Measurements from ENCODE around the gene ACADL.

The ACADL gene

DNA sequence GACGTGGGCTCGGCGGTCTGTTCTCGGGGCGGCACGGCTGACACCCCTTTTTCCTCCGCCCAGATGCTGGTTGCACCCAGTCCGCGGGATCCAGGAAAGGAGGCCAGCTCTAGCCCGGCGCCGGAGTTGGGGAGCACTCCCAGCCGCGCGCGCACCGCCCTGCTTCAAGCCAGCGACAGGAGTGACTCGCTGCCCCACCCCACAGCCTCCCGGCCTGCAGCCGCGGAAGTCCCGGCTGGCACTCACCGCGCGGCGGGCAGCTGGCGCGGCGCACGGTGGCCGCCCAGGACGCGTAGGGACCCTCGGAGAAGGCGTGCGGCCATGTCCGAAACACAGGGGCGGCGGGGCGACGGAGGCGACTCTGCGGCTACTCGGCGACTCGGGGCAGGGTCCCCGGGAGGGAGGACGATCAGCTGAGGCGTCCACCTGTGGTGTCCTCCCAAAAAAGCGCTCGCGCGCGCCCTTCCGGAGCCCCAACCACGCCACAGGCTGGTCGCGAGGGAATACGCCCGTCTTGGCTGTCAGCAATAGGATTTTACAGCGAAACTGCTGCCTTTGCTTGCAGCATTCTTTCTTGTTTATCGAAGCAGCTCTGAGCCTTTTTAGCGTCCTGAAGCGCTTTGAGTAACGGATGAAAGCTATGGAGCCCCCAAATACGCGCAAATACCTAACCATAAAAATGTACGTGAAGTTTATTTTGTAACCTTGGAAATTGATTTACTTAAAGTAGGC lies at the start of gene ACADL:
Gene ACADL, minus strand, starts transcription at position 507 of the 732 bp plus-strand sequence. Its CDS starts 184 bp downstream, at position 323.
- no peak for DNase-seq (ENCODE audit: low read depth)

DNA sequence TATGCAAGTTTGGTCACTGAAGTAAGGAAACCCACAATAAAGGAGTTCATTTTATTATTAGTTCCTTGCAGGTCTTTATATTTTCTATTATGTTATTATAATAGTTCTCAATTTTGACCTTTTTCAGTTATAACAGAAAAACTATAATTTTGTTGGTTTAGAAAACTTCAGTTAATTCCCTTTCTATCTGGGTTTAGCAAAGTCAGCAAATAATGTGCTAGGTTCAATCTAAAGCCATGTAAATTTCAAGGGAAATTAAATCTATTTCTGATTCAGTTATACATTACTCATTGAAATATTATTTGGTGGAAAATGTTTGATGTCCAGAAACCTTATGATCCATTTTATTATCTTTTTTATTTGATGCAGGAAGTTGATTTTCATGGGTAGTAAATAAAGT lies 46.1 kb upstream of the ACADL start:
- DNase-seq (ENCODE audit: low read depth), result no peak

DNA sequence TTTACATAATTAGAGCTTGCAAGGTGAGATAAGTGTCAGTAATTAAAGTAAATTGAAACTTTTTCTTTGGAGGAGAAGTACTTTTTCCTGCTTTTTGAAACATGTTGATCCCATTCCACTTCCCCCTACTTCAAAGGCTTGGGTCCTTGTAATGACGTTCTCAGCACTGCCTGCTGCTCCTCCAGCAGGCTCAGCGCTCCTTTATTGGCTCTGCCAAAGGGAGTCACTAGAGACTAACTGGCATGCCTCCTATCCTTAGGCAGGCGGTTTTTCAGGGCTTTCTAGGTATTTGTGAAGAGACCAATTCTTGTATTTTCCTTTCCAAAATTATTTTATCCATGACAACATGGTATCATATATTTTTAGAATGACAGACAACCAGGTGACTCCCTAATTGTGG lies 43.9 kb upstream of the ACADL start:
- DNase-seq (ENCODE audit: low read depth), result no peak

DNA sequence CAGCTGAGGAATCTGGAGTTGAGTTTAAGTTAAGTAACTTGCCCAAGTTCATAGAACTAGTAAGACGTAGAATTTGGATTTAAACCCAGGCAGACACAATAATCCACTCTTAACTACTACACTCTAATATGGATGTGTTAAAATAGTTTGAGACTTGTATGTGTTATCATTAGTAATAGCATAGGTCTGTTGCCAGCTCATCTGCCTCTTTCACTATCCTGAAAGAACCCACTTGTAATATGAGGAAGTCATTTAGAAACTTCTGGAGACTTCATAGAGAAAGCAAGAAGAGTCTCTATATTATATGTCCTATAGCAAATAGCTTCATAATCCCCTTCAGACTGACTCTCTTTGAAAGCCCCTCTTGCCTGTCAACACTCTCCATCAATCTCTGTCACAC lies 43.0 kb upstream of the ACADL start:
- DNase-seq (ENCODE audit: low read depth), result no peak

DNA sequence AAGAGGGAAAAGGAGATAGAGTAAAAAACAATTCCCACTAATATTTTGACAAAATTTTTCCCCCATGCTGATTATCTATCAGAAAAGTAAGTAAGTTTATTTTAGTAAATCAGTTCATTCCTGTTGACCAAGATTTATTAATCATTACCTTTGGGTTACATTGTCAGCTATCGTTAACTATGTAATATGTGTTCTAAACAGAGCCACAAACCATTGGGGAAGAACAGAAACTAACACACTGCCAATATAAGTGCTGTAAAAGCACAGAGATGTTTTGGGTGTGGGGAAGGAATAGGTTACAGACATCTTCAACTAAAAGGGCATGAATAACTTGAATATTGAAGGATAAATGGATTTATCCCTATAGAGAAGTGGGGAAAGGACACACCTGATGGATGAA lies 42.5 kb upstream of the ACADL start:
- DNase-seq (ENCODE audit: low read depth), result no peak

DNA sequence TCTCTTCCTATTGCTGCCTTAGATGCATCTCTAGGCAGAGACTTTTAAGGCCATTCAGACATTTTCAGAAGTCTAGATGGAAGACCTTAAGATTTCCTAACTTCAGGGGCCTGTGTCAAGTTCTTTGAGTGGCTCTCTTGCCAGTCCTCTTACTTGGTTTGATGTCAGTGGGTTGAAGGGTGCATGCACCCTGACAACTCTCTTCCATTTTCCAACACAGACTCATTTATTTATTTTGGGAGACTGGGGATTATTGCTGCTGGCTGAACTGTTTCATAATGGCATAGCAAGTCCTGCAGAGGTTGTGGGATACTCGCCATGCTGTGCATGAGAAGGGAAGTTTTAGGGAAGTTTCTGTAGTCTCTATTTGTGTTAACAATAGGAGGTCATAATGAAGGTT lies 39.0 kb upstream of the ACADL start:
- no peak for DNase-seq (ENCODE audit: low read depth)

DNA sequence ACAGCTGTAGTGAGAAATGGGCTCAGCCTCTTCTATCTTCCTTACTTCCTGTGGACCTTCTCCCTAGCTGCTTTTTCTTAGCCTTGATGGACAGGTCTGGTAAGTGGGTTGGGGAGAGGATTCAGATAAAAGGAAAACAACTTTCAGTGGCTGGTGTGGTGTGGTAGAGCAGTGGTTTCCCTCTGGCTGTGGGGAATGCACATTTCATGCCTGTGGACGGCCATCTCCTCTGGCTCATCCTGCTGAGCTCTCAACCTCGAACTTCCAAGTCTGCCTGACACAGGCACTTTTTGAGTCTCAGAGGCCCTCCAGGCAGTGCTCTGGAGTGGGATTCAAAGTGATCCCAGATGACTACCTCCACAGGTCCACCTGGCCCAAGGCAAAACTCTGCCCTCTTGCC lies 38.6 kb upstream of the ACADL start:
- DNase-seq (ENCODE audit: low read depth), result no peak

DNA sequence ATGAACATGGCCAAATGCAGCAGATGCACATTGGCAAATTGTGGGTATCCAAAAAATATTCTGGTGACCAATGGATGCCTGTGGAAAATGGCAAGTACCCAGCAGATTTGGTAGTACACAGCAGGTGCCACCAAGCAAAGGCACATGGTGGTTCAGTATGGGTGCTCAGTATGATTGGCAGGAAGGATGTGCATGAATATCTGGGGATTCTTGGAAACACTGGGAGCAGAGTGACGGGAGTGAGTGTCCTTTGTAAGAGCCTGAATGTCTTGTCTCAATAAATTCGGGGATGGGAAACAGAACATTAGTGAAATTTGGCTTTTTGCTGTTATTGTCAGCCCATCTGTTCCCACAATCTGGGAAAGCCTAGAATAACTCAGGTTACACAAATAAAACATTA lies 36.8 kb upstream of the ACADL start:
- no peak for DNase-seq (ENCODE audit: low read depth)

DNA sequence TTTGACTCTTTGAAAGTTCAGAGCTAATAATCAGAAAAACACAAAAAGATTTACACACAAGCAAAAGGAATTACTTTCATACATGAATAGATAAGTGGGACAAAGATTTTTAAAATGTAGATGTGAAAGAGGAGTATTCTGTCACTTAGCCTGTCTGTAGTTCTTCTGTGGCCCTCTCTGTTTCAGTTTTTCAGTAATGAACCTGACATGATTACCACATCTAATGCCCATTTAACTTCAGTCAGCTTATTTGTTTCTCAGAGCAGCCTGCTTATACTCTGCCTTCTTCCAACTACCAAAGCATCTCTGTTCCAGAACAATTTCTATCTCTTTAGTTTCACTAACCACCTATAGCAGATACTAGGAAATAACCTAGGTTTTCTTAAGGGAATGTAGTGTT lies 34.4 kb upstream of the ACADL start:
- DNase-seq (ENCODE audit: low read depth), result no peak

DNA sequence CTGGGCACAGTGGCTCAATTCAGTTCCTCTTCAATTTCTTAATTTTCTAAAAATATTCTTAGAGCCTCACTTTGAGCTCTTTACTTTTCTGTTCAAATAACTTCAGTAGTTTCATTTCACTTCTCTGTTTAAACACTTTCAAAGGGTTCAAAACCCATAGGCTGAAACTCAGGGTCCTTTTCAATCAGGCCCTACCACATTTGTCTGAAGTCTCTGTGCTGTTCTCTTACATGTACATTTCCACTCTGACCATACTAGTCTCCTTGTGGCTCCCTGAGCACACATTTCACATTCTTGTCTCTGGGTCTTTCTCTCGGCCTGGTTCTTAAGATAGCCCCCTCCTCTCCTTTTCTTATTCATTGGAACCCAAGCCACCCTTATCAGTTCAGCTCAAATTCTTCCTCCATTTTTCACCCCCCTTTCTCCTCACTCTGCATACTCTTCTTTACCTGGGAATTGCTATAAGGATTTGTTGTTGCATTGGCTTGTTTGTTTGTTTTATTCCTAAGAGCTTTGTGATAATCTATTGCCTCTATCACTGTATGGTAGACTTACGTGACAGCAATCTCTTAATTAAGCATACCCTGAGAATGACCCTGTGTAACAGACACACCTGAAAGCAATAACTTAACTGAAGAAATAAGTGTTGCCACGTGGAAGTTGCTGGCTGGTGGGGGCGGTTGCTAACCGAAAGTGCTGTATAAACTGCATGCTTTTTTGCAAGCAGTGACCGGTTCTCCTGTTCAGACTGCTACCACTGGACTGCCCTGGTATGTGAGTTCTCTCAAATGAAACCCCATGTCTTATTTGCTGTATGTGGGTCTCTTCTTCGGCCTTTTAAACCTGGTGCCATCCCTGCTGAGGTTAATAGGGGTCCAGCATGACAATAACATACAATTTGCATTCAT lies 27.7 kb upstream of the ACADL start:
- DNase-seq (ENCODE audit: low read depth), result no peak

DNA sequence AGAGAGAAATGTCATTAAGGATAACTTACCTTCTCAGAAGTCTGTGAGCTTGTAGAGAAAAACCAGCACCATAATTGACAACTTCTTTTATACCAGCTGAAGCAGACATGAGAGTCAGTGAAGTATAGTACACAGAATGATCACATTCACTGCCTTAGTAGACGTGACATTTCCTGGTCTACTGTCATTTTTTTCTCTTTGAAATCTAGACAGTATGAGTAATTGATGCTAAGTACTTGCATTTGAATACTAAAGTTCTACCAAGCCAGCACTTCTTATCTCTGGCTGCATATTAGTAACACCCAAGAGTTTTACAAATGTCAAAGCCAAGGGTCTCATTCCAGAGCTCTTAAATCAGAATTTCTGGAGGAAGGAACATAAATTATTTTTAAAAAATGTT lies 25.4 kb upstream of the ACADL start:
- DNase-seq (ENCODE audit: low read depth), result no peak

DNA sequence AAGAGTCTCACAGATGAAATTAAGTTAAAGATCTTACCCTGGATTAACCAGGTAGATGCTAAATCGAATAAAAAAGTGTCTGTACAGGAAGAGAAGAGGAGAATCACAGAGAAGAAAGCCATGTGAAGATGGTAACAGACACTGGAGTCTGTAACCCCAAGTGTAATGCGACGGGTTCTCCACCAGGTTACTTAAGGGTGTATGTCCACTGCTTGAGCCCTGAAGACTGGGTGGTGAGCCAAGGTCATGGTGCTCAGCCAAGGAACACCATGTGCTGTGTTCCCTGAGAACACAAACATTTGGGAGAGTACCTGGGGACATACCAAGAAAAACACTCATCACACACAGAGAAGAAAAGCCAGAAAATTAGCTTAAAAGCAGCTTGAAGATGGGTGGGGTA lies 8.2 kb upstream of the ACADL start:
- DNase-seq (ENCODE audit: low read depth), result no peak

DNA sequence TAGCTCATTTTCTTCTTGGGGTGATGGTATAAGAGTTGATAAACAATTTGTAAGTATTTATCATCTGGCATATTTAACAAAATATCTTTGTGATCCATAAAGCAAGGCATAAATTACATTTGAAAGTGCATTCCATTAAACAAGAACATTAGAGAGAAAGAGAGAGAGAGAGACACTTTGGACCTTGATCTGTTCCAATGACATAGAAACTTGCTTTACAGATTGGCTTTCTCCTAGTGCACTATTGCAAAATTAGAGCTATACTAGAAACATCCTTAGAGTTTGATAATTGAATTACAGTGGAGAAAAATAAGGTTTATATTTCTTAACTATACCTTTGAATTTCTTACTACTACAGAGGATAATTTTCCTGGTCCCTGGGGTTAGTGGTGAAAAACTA lies 5.7 kb upstream of the ACADL start:
- no peak for DNase-seq (ENCODE audit: low read depth)

DNA sequence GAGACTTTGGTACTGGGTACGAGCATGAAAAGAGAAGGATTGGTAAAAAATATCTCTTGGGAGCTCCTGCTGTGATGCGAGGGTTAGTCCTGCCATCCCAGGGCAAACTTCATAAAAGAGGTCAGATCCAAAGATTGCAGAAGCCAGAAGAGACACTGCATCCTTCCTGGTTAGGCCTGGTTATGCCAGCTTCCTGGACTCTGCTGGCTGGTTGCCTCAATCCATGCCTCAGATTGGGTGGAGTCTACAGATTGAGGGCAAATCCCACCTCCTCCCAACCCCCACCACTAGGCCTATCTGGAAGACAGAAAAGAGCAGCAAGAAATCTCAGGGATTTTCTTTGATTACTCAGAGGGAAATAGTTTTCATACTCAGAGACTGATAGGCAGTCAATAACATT lies 5.3 kb upstream of the ACADL start:
- no peak for DNase-seq (ENCODE audit: low read depth)

DNA sequence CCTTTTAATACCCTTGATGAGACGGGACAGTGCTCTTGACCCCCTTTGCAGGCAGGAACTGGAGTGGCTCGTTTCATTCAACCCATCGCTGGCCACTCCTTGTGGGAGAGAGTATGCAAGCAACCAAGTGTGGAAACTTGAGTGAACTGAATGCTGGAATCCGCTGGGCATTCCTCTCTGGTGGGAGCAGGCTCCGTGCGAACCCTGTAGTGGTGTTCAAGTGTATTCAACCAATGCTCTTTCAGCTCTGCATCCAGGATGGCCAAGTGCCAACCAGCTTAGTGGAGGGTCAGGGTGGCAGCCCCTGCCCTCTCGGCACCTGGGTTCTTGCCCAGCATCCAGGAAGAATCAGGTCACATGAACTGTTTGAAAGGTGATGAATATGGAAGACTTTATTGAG lies 3.3 kb upstream of the ACADL start:
- no peak for DNase-seq (ENCODE audit: low read depth)

DNA sequence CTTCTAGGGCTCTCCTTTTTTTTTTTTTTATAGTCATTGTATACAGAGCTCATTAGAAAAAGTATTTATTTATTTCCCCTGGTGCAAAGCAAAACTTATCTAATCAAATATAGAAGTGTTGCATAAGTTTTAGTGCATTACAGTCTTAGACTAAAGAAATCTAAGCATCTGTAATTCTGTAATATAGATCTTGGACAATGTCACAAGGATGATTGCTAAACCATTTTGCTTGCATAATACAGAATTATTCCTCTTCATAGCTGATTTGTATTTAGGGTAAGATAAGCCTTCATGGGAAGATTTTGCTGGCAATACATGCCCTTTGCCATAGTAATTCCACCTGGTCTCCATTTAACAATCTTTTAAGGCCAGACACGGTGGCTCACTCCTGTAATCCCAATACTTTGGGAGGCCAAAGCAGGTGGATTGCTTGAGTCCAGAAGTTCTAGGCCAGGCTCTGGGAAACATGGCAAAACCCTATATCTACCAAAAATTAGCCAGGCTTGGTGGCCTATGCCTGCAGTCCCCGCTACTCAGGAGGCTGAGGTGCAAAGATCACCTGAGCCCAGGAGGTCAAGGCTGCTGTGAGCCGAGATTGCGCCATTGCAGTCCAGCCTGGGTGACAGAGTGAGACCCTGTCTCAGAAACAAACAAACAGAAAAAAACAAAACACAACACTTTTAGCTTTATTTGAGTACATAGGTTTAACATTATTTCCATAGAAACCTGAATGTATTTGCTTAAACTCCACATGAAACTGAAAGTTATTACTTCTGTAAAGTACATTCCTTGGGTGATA lies 2.2 kb upstream of the ACADL start:
- no peak for DNase-seq (ENCODE audit: low read depth)

DNA sequence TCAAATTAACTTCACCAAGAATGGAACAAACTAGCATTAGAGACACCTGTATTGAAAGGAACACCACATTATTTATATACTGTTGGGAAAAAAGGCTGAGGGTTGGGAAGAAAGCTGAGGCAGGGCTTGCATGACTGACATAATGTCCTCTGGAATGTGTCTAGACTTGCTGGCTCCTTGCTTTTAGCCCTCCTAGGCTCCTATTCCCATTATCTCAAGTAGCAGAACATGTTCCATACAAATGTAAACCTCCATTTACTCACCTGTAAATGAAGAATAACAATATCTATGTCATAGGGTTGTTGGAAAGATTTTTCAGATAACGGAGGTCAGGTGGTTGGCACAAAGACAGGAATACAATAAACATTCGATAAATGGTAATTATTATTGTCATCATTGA lies 976 bp upstream of the ACADL start:
- DNase-seq (ENCODE audit: low read depth), result no peak

DNA sequence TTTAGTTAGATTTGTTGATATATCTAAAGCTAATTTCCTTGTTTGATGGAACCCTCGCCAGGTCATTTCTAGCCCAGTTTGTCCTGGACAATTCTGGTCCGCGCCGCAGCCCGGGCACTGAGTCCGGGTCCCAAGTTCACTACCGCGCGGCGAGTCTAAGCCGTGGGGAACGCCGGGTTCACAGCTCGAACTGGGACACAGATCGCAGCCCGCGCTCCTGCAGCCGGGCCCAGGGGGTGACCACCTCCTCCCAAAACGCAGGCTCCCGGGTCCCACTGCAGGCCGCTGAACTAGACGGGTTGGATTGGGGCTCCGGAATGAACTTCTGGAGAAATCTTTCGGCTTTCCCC lies 681 bp downstream of the ACADL start:
- DNase-seq (ENCODE audit: low read depth), result no peak

DNA sequence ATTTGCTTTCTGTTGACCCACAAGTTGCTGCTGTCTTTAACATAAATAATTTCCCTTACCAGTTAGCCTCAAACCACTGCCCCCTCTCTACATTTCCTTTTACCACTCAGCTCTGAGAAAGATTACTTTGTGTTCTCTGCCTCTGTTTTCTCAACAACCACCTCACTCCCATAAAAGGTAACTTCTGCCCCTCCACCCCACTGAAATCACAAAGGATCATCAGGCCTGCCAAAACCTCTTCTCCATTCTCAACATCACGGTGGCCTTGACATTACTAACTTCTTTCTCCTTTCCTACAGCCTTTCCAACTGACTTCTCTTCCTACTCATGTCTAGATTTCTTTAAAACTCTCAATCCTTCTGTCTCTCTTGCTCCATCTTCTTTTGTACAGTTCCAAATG lies 10.1 kb downstream of the ACADL start:
- no peak for DNase-seq (ENCODE audit: low read depth)

DNA sequence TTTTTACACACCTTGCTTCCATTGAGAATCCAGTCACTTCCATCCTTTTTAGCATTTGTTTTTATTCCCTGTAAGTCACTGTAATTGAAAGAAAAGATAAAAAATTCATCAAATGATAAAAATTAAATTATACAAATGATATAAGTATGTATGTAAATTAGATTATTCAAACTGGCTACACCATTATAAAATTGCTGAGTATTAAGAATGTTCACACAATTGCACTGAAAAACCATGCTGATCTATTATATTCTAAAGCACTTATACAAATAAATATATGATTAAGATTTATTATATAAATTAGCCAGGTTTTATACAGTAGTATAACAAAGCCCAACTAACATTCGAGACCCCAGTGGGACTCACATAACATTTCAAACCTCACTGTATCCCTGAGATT lies 15.1 kb downstream of the ACADL start:
- DNase-seq (ENCODE audit: low read depth), result no peak

DNA sequence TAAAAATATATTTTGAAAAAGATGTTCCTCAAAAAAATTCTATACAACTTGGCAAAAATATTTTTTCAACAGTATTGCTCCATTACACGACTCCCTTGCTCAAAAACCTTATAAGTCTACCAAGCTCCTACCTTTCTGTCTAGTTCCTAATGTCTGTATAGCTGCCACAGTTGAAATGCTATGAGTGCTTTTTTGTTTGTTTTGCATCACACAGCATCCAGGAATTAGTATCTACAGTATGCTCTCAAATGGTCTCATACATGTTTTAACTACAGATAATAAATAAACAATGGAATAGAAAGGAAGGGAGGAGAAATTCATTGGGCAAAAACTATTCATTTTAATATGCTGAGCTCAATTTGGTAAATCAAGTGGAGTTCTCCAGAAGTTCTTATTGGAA lies 17.3 kb downstream of the ACADL start:
- DNase-seq (ENCODE audit: low read depth), result no peak

DNA sequence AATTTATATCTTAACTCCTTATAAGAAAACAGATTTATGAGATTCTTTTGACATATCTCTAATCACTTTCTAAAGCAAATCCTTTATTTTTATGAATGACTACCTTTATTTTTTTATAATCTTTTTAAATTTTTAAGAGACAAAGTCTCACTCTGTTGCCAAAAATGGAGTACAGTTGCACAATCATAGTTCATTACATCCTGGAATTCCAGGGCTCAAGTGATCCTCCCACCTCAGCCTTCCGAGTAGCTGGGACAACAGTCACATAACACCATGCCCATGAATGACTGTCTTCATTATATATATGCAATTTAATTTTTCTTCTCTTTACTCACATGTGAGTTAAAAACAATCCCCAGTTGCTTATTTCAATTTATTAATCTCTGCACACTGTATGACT lies 21.7 kb downstream of the ACADL start:
- DNase-seq (ENCODE audit: low read depth), result no peak

DNA sequence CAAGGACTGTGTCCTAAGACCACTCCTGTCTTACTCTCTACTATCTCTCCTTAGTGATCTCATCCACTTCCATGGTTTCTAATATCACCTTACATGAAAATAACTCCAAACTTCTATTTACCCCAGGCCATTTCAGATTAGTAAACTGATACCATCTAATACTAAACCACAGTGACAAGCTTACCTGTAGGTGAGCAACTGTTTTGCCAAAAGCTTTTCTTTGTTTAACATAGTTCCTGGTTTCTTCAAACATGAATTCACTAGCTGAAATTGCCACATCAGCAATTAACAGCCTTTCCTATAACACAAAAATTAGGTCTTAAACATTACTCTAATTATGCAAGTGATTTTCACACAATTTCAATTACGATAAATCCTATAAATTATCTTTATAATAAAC lies 22.1 kb downstream of the ACADL start:
- DNase-seq (ENCODE audit: low read depth), result no peak

Measured in GM04504 (cell line).